PC-9 (cell line): ENCODE measurements around the gene TNFSF9. TPM values are rescaled to one million over a fixed set of nuclear protein-coding genes. Genes with fewer than 3 reads are reported as not detected.

Experiments
- BruUV-seq: library from RNA; stranded (reverse); fragments of 400-500 nt; replicated peaks from 2 replicates; lab custom pipeline; 2021; lab: Mats Ljungman, UMichigan
- CTCF ChIA-PET: fragments of 300-600 bp; sonication (Branson Sonifier 250); formaldehyde crosslinking; loops from one replicate; lab custom pipeline; 2022; ENCODE audit warnings: antibody characterized with exemption; lab: Charles Lee
- POLR2A ChIA-PET: fragments of 300-600 bp; sonication (Branson Sonifier 250); formaldehyde crosslinking; loops from one replicate; lab custom pipeline; 2022; ENCODE audit warnings: antibody characterized with exemption; ENCODE audit not compliant: unreplicated experiment; lab: Charles Lee
- DNase-seq, 2 experiments: peaks; one replicate each; pipeline versions ENCODE4 v3.0.0 to v3.0.0-alpha.2; 2015 to 2022; ENCODE audit warnings: mixed read lengths in 1 of 2
- H2AFZ ChIP-seq: fragments of 200-600 bp; sonication (generic); 2 replicates; pipeline ENCODE4 v1.8.1; 2017; ENCODE audit warnings: antibody characterized with exemption
- H3F3A ChIP-seq: fragments of 200-600 bp; sonication (generic); 2 replicates; pipeline ENCODE4 v1.8.1; 2017; ENCODE audit warnings: antibody characterized with exemption, mild to moderate bottlenecking, low read depth; ENCODE audit not compliant: insufficient read depth
- H3K27ac ChIP-seq: fragments of 200-600 bp; sonication (generic); 2 replicates; pipeline ENCODE4 v1.6.1; 2016; ENCODE audit warnings: mixed run types
- H3K27me3 ChIP-seq: fragments of 200-600 bp; sonication (generic); 2 replicates; pipeline ENCODE4 v1.6.1; 2016; ENCODE audit warnings: low read depth, mixed run types; ENCODE audit not compliant: insufficient read depth
- H3K36me3 ChIP-seq: fragments of 200-600 bp; sonication (generic); 2 replicates; pipeline ENCODE4 v1.6.1; 2016; ENCODE audit warnings: low read depth, mixed run types
- H3K4me1 ChIP-seq: fragments of 200-600 bp; sonication (generic); replicated peaks from 2 replicates; pipeline ENCODE4 v1.6.1; 2016; ENCODE audit warnings: mixed run types; ENCODE audit not compliant: insufficient read depth
- H3K4me2 ChIP-seq: fragments of 200-600 bp; sonication (generic); 2 replicates; pipeline ENCODE4 v1.6.1; 2017; ENCODE audit warnings: mixed run types
- H3K4me3 ChIP-seq: fragments of 200-600 bp; sonication (generic); 2 replicates; pipeline ENCODE4 v1.6.1; 2016; ENCODE audit warnings: mixed run types
- H3K79me2 ChIP-seq: fragments of 200-600 bp; sonication (generic); 2 replicates; pipeline ENCODE4 v1.6.1; 2017; ENCODE audit warnings: low read depth, mixed run types
- H3K9me2 ChIP-seq: fragments of 200-600 bp; sonication (generic); 2 replicates; pipeline ENCODE4 v1.8.1; 2017; ENCODE audit warnings: mild to moderate bottlenecking; ENCODE audit not compliant: insufficient read depth
- H3K9me3 ChIP-seq: fragments of 200-600 bp; sonication (generic); 2 replicates; pipeline ENCODE4 v1.8.1; 2016; ENCODE audit warnings: low read depth; ENCODE audit not compliant: insufficient read depth
- H4K20me1 ChIP-seq: fragments of 200-600 bp; sonication (generic); 2 replicates; pipeline ENCODE4 v1.8.1; 2017; ENCODE audit not compliant: insufficient read depth
- EZH2 ChIP-seq: fragments of 200-600 bp; sonication (generic); IDR thresholded peaks from 2 replicates; pipeline ENCODE4 v1.8.0; 2017; ENCODE audit warnings: antibody characterized with exemption, low read depth
- intact Hi-C: fragments of 100-400 bp; cut with micrococcal nuclease; formaldehyde crosslinking; loops from one replicate; pipeline ENCODE4 v1.10.0; 2022; ENCODE audit not compliant: unreplicated experiment
- total RNA-seq: library from RNA; stranded (reverse); gene quantifications from 2 replicates; pipeline ENCODE4 v1.2.3, GENCODE V29; 2021
- TF ChIP-seq, protein P1 (sequence below): fragments of 200-600 bp; sonication (generic); conservative IDR thresholded peaks from 2 replicates; pipeline ENCODE4 v1.6.1; 2017; ENCODE audit warnings: mixed run types, antibody characterized with exemption, mild to moderate bottlenecking, moderate library complexity

TNFSF9 gene
- total RNA-seq, 1 experiment from 2014 or later, result 11.2 TPM

DNA sequence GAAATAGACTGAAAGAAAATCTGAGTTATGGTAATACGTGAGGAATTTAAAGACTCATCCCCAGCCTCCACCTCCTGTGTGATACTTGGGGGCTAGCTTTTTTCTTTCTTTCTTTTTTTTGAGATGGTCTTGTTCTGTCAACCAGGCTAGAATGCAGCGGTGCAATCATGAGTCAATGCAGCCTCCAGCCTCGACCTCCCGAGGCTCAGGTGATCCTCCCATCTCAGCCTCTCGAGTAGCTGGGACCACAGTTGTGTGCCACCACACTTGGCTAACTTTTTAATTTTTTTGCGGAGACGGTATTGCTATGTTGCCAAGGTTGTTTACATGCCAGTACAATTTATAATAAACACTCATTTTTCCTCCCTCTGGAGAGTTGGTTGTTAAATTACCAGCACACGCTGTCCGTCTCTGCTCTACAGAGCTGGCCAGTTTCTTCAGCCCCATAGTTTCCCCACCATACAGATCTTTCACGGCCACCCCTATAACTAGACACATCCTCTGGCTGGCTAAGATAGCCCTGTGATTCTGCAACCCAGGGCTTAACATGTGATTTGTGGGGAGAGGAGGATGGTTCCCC, 4.8 kb downstream of the TNFSF9 start:
- no peaks in the 10 kb centered on the region for H3K36me3 ChIP-seq
- H3K27me3 ChIP-seq, result no peaks in the 10 kb centered on the region
- H4K20me1 ChIP-seq, result no peaks in the 10 kb centered on the region
- no peak overlapping the region for H3K4me3 ChIP-seq
- TF ChIP-seq, protein P1, sequence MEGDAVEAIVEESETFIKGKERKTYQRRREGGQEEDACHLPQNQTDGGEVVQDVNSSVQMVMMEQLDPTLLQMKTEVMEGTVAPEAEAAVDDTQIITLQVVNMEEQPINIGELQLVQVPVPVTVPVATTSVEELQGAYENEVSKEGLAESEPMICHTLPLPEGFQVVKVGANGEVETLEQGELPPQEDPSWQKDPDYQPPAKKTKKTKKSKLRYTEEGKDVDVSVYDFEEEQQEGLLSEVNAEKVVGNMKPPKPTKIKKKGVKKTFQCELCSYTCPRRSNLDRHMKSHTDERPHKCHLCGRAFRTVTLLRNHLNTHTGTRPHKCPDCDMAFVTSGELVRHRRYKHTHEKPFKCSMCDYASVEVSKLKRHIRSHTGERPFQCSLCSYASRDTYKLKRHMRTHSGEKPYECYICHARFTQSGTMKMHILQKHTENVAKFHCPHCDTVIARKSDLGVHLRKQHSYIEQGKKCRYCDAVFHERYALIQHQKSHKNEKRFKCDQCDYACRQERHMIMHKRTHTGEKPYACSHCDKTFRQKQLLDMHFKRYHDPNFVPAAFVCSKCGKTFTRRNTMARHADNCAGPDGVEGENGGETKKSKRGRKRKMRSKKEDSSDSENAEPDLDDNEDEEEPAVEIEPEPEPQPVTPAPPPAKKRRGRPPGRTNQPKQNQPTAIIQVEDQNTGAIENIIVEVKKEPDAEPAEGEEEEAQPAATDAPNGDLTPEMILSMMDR, result no peak
- no peak for TF ChIP-seq EZH2
- POLR2A ChIA-PET, result no interaction called here
- peaks cover 13% of the 10 kb centered on the region for H3K4me1 ChIP-seq
- H3K9me2 ChIP-seq, result no peaks in the 10 kb centered on the region
- no peaks in the 10 kb centered on the region for H3K9me3 ChIP-seq
- no peak overlapping the region for H2AFZ ChIP-seq
- H3K79me2 ChIP-seq, result peaks cover 10% of the 10 kb centered on the region
- H3K27ac ChIP-seq, result no peak overlapping the region
- H3F3A ChIP-seq, result peaks cover 22% of the 10 kb centered on the region
- BruUV-seq, result no TSS peak
- intact Hi-C loops, result no loop called here
- CTCF ChIA-PET, result no interaction called here
- no peak overlapping the region for H3K4me2 ChIP-seq
- no peak for DNase-seq

DNA sequence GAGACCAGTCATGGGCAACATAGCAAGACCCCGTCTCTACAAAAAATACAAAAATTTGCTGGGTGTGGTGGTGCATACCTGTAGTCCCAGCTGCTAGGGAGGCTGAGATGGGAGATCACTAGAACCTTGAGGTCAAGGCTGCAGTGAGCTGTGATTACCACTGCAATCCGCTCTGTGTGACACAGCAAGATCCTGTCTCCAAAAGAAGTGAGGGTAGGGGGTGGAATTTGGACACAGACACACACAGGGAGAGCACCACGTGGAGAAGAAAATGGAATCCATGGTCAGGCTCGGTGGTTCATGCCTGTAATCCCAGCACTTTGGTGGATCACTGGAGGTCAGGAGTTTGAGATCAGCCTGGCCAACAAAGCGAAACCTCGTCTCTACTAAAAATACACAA, 8.7 kb downstream of the TNFSF9 start:
- H3K4me1 ChIP-seq, result peaks cover 13% of the 10 kb centered on the region
- ChIA-PET CTCF (no interaction called here), POLR2A (interaction anchor here (0.6 to 1.0 kb wide), 3 partner anchors 9 to 461 kb away, joined by 4 to 13 read pairs (median 6); partner anchors contain the start of gene TNFSF9)
- peaks cover 22% of the 10 kb centered on the region for H3F3A ChIP-seq
- H3K4me2 ChIP-seq, result no peak overlapping the region
- H3K4me3 ChIP-seq, result no peak overlapping the region
- no peaks in the 10 kb centered on the region for H3K9me3 ChIP-seq
- H3K27me3 ChIP-seq, result no peaks in the 10 kb centered on the region
- no peaks in the 10 kb centered on the region for H3K36me3 ChIP-seq
- no peak overlapping the region for H2AFZ ChIP-seq
- intact Hi-C loops, result no loop called here
- H3K79me2 ChIP-seq, result no peaks in the 10 kb centered on the region
- no TSS peak for BruUV-seq
- no peak overlapping the region for H3K27ac ChIP-seq
- DNase-seq, result no peak
- H4K20me1 ChIP-seq, result no peaks in the 10 kb centered on the region
- TF ChIP-seq, protein P1, result no peak
- no peak for TF ChIP-seq EZH2
- H3K9me2 ChIP-seq, result no peaks in the 10 kb centered on the region

DNA sequence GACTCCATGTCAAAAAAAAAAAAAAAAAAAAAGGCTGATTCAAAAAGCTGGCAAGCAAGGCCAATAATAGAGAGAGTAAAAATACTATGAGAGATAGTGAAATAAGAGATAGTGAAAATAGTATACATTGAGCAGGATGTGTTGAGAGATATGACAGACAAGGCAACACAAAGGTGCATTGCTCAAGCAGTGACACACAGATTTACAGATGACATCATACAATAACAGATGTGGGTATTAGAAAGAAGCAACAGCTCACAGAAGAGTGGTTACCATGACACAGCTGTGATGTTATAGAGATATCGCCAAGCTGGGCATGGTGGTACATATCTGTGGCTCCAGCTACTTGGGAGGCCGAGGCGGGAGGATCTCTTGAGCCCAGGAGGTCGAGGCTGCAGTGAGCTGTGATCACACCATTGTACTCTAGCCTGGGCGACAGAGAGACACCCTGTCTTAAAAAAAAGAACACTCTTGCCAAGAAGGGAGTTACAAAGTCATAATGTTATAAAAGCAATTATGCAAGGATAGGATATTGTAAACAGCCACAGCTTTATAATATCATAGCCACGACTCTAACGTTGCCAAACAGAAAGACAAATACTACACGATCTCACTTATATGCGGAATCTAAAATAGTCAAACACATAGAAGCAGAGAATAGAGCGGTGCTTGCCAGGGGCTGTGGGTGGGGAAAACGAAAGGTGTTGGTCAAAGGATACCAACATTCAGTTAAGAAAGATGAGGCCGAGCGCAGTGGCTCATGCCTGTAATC, 10.3 kb downstream of the TNFSF9 start:
- POLR2A ChIA-PET, result interaction anchor here (0.6 kb wide), 1 partner anchor 271 kb away, joined by 4 read pairs; no protein-coding TSS in a partner anchor
- CTCF ChIA-PET, result no interaction called here
- no peak for DNase-seq

More for the DNA sequence above, 10.3 kb downstream of the TNFSF9 start:
- Histone ChIP-seq H3K4me3 (no peak overlapping the region), H4K20me1 (no peaks in the 10 kb centered on the region), H3K9me2 (no peaks in the 10 kb centered on the region), H2AFZ (no peak overlapping the region), H3K4me2 (no peak overlapping the region), H3K4me1 (peaks cover 13% of the 10 kb centered on the region), H3K9me3 (no peaks in the 10 kb centered on the region), H3F3A (peaks cover 22% of the 10 kb centered on the region), H3K79me2 (no peaks in the 10 kb centered on the region), H3K27ac (no peak overlapping the region), H3K27me3 (no peaks in the 10 kb centered on the region), H3K36me3 (no peaks in the 10 kb centered on the region)
- no TSS peak for BruUV-seq
- TF ChIP-seq, protein P1, result no peak
- TF ChIP-seq EZH2, result no peak
- intact Hi-C loops, result no loop called here
